Spleen (tissue), 13 donors: ENCODE data around the gene CUTA. TPM values are rescaled to one million over a fixed set of nuclear protein-coding genes. Genes with fewer than 3 reads are reported as not detected.

Experiments
- DNase-seq: peaks from one replicate; pipeline ENCODE4 v3.0.0-alpha.2; 2020
- H3K27ac ChIP-seq, 8 donors: fragments of 200-600 bp; sonication (generic) in 7 of 8; 1 replicate in 4 of 8; 2 replicates in 4 of 8; pipeline versions ENCODE4 v1.5.0 to v1.8.0; 2016 to 2021; ENCODE audit warnings: inconsistent platforms in 4 of 8, mild to moderate bottlenecking in 4 of 8, moderate library complexity in 1 of 8
- H3K27me3 ChIP-seq, 7 donors: fragments of 200-600 bp; sonication (generic) in 6 of 7; replicated peaks in 1 of 7; 1 replicate in 4 of 7; 2 replicates in 3 of 7; pipeline versions ENCODE4 v1.5.0 to v1.8.0; 2016 to 2021; ENCODE audit warnings: inconsistent platforms in 3 of 7, mild to moderate bottlenecking in 1 of 7
- H3K36me3 ChIP-seq, 6 donors: fragments of 200-600 bp; sonication (generic) in 5 of 6; 1 replicate in 4 of 6; 2 replicates in 2 of 6; pipeline versions ENCODE4 v1.5.0 to v1.8.0; 2016 to 2021; ENCODE audit warnings: inconsistent platforms in 2 of 6
- H3K4me1 ChIP-seq, 6 donors: fragments of 200-600 bp; sonication (generic) in 5 of 6; 1 replicate in 3 of 6; 2 replicates in 3 of 6; pipeline versions ENCODE4 v1.5.0 to v1.8.0; 2016 to 2021; ENCODE audit warnings: inconsistent platforms in 3 of 6
- H3K4me3 ChIP-seq, 8 donors: fragments of 200-600 bp; sonication (generic) in 7 of 8; 1 replicate in 4 of 8; 2 replicates in 4 of 8; pipeline versions ENCODE4 v1.5.0 to v1.8.0; 2016 to 2021; ENCODE audit warnings: inconsistent platforms in 4 of 8, mild to moderate bottlenecking in 4 of 8, moderate library complexity in 2 of 8
- H3K9me3 ChIP-seq, 8 donors: fragments of 200-600 bp; sonication (generic) in 7 of 8; 1 replicate in 4 of 8; 2 replicates in 4 of 8; pipeline versions ENCODE4 v1.5.0 to v1.8.0; 2016 to 2021; ENCODE audit warnings: inconsistent platforms in 4 of 8
- CTCF ChIP-seq, 11 experiments: fragments of 200-600 bp in 7 of 11; fragments of 450-650 bp in 4 of 11; sonication (generic) in 4 of 11; IDR thresholded peaks in 8 of 11; conservative IDR thresholded peaks in 3 of 11; 1 replicate in 7 of 11; 2 replicates in 4 of 11; pipeline versions ENCODE4 v1.4.0 to v1.8.0; 2016 to 2021; ENCODE audit warnings: antibody characterized with exemption in 11 of 11, inconsistent platforms in 4 of 11, mild to moderate bottlenecking in 1 of 11
- POLR2A ChIP-seq, 3 donors: fragments of 450-650 bp; IDR thresholded peaks; one replicate each; pipeline ENCODE4 v1.5.1; 2017; ENCODE audit warnings: antibody characterized with exemption in 3 of 3, mild to moderate bottlenecking in 1 of 3
- POLR2AphosphoS5 ChIP-seq, 3 donors: sonication (generic); formaldehyde crosslinking; IDR thresholded peaks; one replicate each; pipeline ENCODE4 v1.5.1; 2017; ENCODE audit warnings: antibody characterized with exemption in 3 of 3
- WGBS, 5 donors: extraction: QIAGEN DNeasy Blood & Tissue Kit in 3 of 5; methylation state at CpG; one replicate each; pipeline versions ENCODE4 v1.1.5 to v1.1.7; 2013 to 2018; 5-methylcytosine and 5-hydroxymethylcytosine counted together
- intact Hi-C: fragments of 100-400 bp; cut with DNase I; formaldehyde crosslinking; loops from one replicate; pipeline ENCODE4 v1.15.0; 2023; ENCODE audit warnings: low total_unique reads
- long read RNA-seq, 2 donors: transcript quantifications; one replicate each; lab custom pipeline, GENCODE V29; 2026
- polyA plus RNA-seq, 3 donors: library from polyadenylated mRNA; stranded (reverse); fragments of 200-250 nt; gene quantifications; one replicate each; pipeline ENCODE4 v1.2.1, GENCODE V29; 2013
- total RNA-seq, 7 donors: library from RNA; depleted of rRNA in 3 of 7; stranded (reverse); fragments of >200 nt in 3 of 7; fragmentation: NEBNext Ultra II Directional in 4 of 7; extraction: Animal tissue kit (Norgen Biotek cat#: 25700) in 4 of 7; gene quantifications; one replicate each; pipeline versions ENCODE4 v1.1.0 to v1.2.1, GENCODE V29; 2016 to 2021
- donor health status: healthy with polysubstance abuse.
- donor health status: DM: no; HTN: no; CAD: no; lungs with moderate emphysema.
- donor health status: DM: no; HTN: no; CAD: no.
- donor health status: Bipolar disorder and iron deficiency.
- donor health status: healthy.
- donor health status: DM: no; HTN: no; CAD: no.
- donor health status: DM: yes; HTN: yes; CAD: no.

Gene CUTA
- total RNA-seq = 100 to 1,000 TPM; 113 to 149 (median 130) TPM
- 100 to 1,000 TPM; 198 to 225 (median 206) TPM for polyA plus RNA-seq
- long read RNA-seq, donor 1, transcript CUTA-214 (6 exons, 661 nt) = major isoform, 30 of 96 reads
- long read RNA-seq, donor 1, transcript CUTA-205 (5 exons, 1,054 nt) = minor isoform, 19 of 96 reads
- long read RNA-seq, donor 1, transcript CUTA-203 (6 exons, 937 nt) = minor isoform, 27 of 96 reads
- long read RNA-seq, donor 1, transcript CUTA-210 (6 exons, 769 nt) = minor isoform, 19 of 96 reads
- long read RNA-seq, donor 1, partial matches to known transcripts = 0 of 96 reads
- long read RNA-seq, donor 1, other reads (novel, unspliced or antisense) = 0 of 96 reads
- long read RNA-seq, donor 2, transcript CUTA-210 (6 exons, 769 nt) = minor isoform, 18 of 74 reads
- long read RNA-seq, donor 2, transcript CUTA-203 (6 exons, 937 nt) = major isoform, 21 of 74 reads
- long read RNA-seq, donor 2, transcript CUTA-214 (6 exons, 661 nt) = minor isoform, 19 of 74 reads
- long read RNA-seq, donor 2, transcript CUTA-205 (5 exons, 1,054 nt) = minor isoform, 15 of 74 reads
- long read RNA-seq, donor 2, partial matches to known transcripts = 0 of 74 reads
- long read RNA-seq, donor 2, other reads (novel, unspliced or antisense) = 0 of 74 reads

- intact Hi-C loops = no loop called here
- no peaks in the 10 kb centered on the region for H3K9me3 ChIP-seq
- peaks cover 0 to 6% (median 0%) of the 10 kb centered on the region in 7 donors for H3K27me3 ChIP-seq
- 0 to 1% (median 1%) methylated on average over 23 to 51 of the region's 51 CpGs for WGBS, 5 donors
- H3K4me3 ChIP-seq = peak within 1 kb of the TSS; percentile 62 to 80 (median 73)
- peak; percentile 100 for DNase-seq
- TF ChIP-seq POLR2A (IDR thresholded peaks at IDR 0.05) (peak in 1 of 3 donors; percentile 42), POLR2AphosphoS5 (IDR thresholded peaks at IDR 0.05) (peak; percentile 95 to 97 (median 95)), CTCF (IDR thresholded peaks at IDR 0.05 in 8 of 11, conservative IDR thresholded peaks at IDR 0.05 in 3 of 11) (peak; percentile 10 to 58 (median 37))
- peaks cover 37 to 64% (median 59%) of the 10 kb centered on the region in 6 donors for H3K4me1 ChIP-seq
- peak within 1 kb of the TSS; percentile 91 to 99 (median 96) for H3K27ac ChIP-seq
- peaks cover under 1 to 36% (median 32%) of the 10 kb centered on the region in 6 donors for H3K36me3 ChIP-seq
Observed at GRCh38 chr6:33417903-33418689, at the start of gene CUTA. Gene CUTA, minus strand, starts transcription at chr6:33418107. Its CDS starts 107 bp downstream, at chr6:33418000.

DNA sequence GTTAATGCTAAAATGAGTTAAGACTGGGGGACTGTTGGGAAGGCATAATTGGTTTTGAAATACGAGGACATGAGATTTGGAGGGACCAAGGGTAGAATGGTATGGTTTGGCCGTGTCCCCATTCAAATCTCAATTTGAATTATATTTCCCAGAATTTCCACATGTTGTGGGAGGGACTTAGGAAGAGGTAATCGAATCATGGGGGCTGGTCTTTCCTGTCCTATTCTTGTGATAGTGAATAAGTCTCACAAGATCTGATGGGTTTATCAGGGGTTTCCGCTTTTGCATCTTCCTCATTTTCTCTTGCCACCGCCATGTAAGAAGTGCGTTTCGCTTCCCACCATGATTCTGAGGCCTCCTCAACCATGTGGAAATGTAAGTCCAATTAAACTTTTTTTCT, 49.2 kb upstream of the CUTA start:
- H3K27me3 ChIP-seq = no peaks in the 10 kb centered on the region

GRCh38 chr6:33466075-33466735, 48.3 kb upstream of the CUTA start:
- H3K27ac ChIP-seq = no peak overlapping the region
- no peaks in the 10 kb centered on the region for H3K27me3 ChIP-seq
- WGBS, 5 donors = 88 to 95% (median 93%) methylated on average over 3 to 4 of the region's 4 CpGs
- no peak for DNase-seq
- no peaks in the 10 kb centered on the region for H3K4me1 ChIP-seq
- no peaks in the 10 kb centered on the region for H3K36me3 ChIP-seq
- intact Hi-C loops = no loop called here
- no peak for TF ChIP-seq POLR2A (IDR thresholded peaks at IDR 0.05)
- TF ChIP-seq POLR2AphosphoS5 (IDR thresholded peaks at IDR 0.05) = no peak
- no peak for TF ChIP-seq CTCF (IDR thresholded peaks at IDR 0.05 in 8 of 11, conservative IDR thresholded peaks at IDR 0.05 in 3 of 11)
- no peak overlapping the region for H3K4me3 ChIP-seq
- no peaks in the 10 kb centered on the region for H3K9me3 ChIP-seq

More for the DNA sequence above, 49.2 kb upstream of the CUTA start:
- H3K4me3 ChIP-seq = no peak overlapping the region
- TF ChIP-seq POLR2AphosphoS5 (IDR thresholded peaks at IDR 0.05) (no peak), POLR2A (IDR thresholded peaks at IDR 0.05) (no peak), CTCF (IDR thresholded peaks at IDR 0.05 in 8 of 11, conservative IDR thresholded peaks at IDR 0.05 in 3 of 11) (no peak)
- WGBS, 5 donors = 74 to 89% (median 78%) methylated on average over 7 of the region's 7 CpGs
- H3K27ac ChIP-seq = no peak overlapping the region
- H3K4me1 ChIP-seq = no peaks in the 10 kb centered on the region
- H3K9me3 ChIP-seq = no peaks in the 10 kb centered on the region
- H3K36me3 ChIP-seq = no peaks in the 10 kb centered on the region
- no peak for DNase-seq
- intact Hi-C loops = no loop called here
